RPMI7951 (cell line): ENCODE data around the gene ALK. TPM values are rescaled to one million over a fixed set of nuclear protein-coding genes. Genes with fewer than 3 reads are reported as not detected.

Source experiments
- DNase-seq: peaks from one replicate; pipeline ENCODE4 v3.0.0-alpha.2; 2012; ENCODE audit warnings: low read depth
- total RNA-seq: library from RNA; depleted of rRNA; stranded (reverse); fragments of >200 nt; shearing (Covaris generic); gene quantifications from 2 replicates; pipeline ENCODE4 v1.2.3, GENCODE V29; 2014; rRNA removed

The ALK gene
- 0.12 and 0.29 TPM in 2 replicates for total RNA-seq

GRCh38 chr2:29921560-29921915, at the start of gene ALK:
Gene ALK (minus strand): TSS chr2:29921586. CDS start chr2:29920659, 927 bp downstream.
- peak; percentile 94 for DNase-seq

- no peak for DNase-seq
These were observed 44.9 kb upstream of the ALK start for GRCh38 chr2:29966266-29966665.

- no peak for DNase-seq
These were observed 42.7 kb upstream of the ALK start for GRCh38 chr2:29963972-29964570.

- no peak for DNase-seq
These were observed 41.5 kb upstream of the ALK start for GRCh38 chr2:29962922-29963321.

- no peak for DNase-seq
These were observed 32.9 kb upstream of the ALK start for GRCh38 chr2:29954316-29954715.

- no peak for DNase-seq
These were observed 31.6 kb upstream of the ALK start for GRCh38 chr2:29952973-29953372.

GRCh38 chr2:29951576-29951975, 30.2 kb upstream of the ALK start:
- no peak for DNase-seq

- no peak for DNase-seq
These were observed 29.1 kb upstream of the ALK start for GRCh38 chr2:29950481-29950880.

- no peak for DNase-seq
These were observed 27.7 kb upstream of the ALK start for GRCh38 chr2:29949042-29949441.

GRCh38 chr2:29946505-29946904, 25.1 kb upstream of the ALK start:
- DNase-seq, result no peak

GRCh38 chr2:29942711-29943110, 21.3 kb upstream of the ALK start:
- DNase-seq, result no peak

GRCh38 chr2:29940706-29941105, 19.3 kb upstream of the ALK start:
- no peak for DNase-seq

GRCh38 chr2:29936020-29936419, 14.6 kb upstream of the ALK start:
- DNase-seq, result no peak

GRCh38 chr2:29931818-29932217, 10.4 kb upstream of the ALK start:
- no peak for DNase-seq

GRCh38 chr2:29923110-29923721, 1.8 kb upstream of the ALK start:
- peak; percentile 69 for DNase-seq

GRCh38 chr2:29922605-29923004, 1.2 kb upstream of the ALK start:
- DNase-seq, result no peak

GRCh38 chr2:29920631-29921559, 491 bp downstream of the ALK start:
- DNase-seq, result peak; percentile 29

- peak; percentile 49 for DNase-seq
These were observed 1.2 kb downstream of the ALK start for GRCh38 chr2:29920130-29920577.

- DNase-seq, result no peak
These were observed 2.4 kb downstream of the ALK start for GRCh38 chr2:29918941-29919340.

- DNase-seq, result no peak
These were observed 3.6 kb downstream of the ALK start for GRCh38 chr2:29917781-29918180.

- DNase-seq, result no peak
These were observed 4.8 kb downstream of the ALK start for GRCh38 chr2:29916571-29916970.

- no peak for DNase-seq
These were observed 10.4 kb downstream of the ALK start for GRCh38 chr2:29910960-29911359.

GRCh38 chr2:29910465-29910864, 10.9 kb downstream of the ALK start:
- DNase-seq, result no peak
